ENCODE measurements around the gene TNFRSF25. TPM values are rescaled to one million over a fixed set of nuclear protein-coding genes. Genes with fewer than 3 reads are reported as not detected.

Gene TNFRSF25
- total RNA-seq, 1 donor from 2014 or later, result 10.0 TPM

DNA sequence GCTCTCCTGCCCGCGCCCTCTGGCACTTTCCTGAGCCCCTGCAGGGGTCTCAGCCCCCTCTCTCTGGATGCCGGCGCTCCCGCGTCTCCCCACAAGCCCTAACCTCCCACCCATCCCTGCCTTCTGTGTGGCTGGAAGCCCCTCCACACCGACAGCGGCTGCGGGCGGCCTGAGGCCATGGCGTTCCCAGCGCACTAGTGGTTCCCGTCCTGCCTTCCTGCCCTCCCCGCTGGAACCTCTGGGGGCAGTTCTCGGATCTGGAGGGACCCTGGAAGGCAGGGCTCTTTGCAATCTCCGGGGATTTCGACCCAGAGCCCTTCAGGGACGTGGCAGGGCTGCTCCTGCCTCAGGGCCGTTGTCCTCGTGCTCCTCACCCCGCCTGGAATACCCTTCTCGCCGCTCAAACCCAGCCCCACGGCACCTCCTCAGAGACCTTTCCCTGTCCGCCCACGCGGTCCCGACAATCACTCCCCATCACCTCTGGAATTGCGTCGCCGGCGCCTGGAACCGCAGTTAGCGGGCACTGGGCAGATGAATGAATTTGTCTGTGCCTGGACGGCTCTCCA is 41.9 kb downstream of the TNFRSF25 start:
- Histone ChIP-seq H3K4me1 (peaks cover 33% of the 10 kb centered on the region), H3K27ac (no peak overlapping the region), H3K4me3 (no peak overlapping the region), H3K27me3 (peaks cover 89% of the 10 kb centered on the region), H3K9me3 (no peaks in the 10 kb centered on the region), H3K36me3 (no peaks in the 10 kb centered on the region)
- ATAC-seq, result no peak
- intact Hi-C loops (cut with DNase I), result no loop called here
- DNase-seq, result no peak
- TF ChIP-seq, protein P1, sequence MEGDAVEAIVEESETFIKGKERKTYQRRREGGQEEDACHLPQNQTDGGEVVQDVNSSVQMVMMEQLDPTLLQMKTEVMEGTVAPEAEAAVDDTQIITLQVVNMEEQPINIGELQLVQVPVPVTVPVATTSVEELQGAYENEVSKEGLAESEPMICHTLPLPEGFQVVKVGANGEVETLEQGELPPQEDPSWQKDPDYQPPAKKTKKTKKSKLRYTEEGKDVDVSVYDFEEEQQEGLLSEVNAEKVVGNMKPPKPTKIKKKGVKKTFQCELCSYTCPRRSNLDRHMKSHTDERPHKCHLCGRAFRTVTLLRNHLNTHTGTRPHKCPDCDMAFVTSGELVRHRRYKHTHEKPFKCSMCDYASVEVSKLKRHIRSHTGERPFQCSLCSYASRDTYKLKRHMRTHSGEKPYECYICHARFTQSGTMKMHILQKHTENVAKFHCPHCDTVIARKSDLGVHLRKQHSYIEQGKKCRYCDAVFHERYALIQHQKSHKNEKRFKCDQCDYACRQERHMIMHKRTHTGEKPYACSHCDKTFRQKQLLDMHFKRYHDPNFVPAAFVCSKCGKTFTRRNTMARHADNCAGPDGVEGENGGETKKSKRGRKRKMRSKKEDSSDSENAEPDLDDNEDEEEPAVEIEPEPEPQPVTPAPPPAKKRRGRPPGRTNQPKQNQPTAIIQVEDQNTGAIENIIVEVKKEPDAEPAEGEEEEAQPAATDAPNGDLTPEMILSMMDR (IDR thresholded peaks at IDR 0.05), result no peak

DNA sequence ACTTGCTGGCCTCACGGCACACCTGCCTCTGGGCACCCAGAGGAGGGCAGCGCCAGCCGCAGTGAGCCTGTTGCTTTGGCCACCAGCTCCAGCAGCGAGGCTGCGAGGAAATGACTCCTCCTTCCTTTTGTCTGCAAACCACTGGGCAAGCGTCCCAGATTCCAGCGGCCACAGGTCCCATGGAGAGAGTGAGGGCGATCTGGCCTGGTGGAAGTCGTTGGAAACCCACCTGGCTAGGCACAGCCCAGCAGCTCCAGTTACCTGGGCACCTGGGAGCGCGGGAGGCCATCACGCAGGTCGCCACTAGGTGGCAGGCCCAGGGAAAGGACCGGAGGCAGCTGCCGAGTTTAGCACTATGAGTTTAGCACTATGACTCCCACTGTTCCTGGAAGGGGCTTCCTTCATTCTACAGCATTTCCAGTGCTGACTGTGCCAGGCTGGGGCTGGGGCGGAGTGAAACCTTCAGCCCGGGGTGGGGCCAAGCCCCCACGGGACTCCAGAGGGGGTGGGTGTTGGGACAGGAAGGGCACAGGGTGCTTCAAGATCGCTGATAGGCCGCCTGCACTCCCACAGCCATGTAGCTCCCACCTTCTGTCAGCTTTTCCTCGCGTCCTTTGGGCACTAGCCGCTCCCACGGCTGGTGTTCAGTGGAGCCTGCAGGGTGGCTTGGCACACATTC is 42.5 kb downstream of the TNFRSF25 start:
- H3K36me3 ChIP-seq, result no peaks in the 10 kb centered on the region
- H3K27me3 ChIP-seq, result peaks cover 93% of the 10 kb centered on the region
- peaks cover 34% of the 10 kb centered on the region for H3K4me1 ChIP-seq
- TF ChIP-seq, protein P1 (IDR thresholded peaks at IDR 0.05), result peak; percentile 73
- H3K9me3 ChIP-seq, result no peaks in the 10 kb centered on the region
- intact Hi-C loops (cut with DNase I), result no loop called here
- ATAC-seq (peak; percentile 69), DNase-seq (peak; percentile 84)
- no peak overlapping the region for H3K27ac ChIP-seq
- no peak overlapping the region for H3K4me3 ChIP-seq

DNA sequence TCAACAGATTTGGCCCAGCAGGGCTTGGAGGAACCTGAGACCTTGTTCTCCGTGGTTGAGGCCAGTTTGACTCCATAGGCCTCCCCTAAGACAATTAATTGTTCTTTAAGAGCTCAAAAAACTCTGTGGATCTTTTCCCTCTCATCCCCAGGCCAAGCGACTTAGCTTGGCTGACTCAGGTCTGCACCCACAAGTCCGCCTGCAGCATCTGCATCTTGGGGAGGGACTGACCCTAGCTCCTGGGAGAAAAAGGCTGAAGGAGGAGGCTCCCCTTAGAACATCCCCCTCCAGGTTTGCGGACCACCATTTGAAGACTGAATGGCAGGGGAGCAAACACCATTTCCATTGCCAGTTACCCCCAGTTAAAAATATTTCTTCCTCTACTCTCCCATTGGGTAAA is 44.7 kb downstream of the TNFRSF25 start:
- ATAC-seq, result no peak
- Histone ChIP-seq H3K36me3 (no peaks in the 10 kb centered on the region), H3K9me3 (no peaks in the 10 kb centered on the region), H3K4me3 (no peak overlapping the region), H3K27ac (no peak overlapping the region), H3K4me1 (peaks cover 34% of the 10 kb centered on the region), H3K27me3 (peaks cover 93% of the 10 kb centered on the region)
- TF ChIP-seq, protein P1 (IDR thresholded peaks at IDR 0.05), result no peak
- intact Hi-C loops (cut with DNase I), result no loop called here
- no peak for DNase-seq

DNA sequence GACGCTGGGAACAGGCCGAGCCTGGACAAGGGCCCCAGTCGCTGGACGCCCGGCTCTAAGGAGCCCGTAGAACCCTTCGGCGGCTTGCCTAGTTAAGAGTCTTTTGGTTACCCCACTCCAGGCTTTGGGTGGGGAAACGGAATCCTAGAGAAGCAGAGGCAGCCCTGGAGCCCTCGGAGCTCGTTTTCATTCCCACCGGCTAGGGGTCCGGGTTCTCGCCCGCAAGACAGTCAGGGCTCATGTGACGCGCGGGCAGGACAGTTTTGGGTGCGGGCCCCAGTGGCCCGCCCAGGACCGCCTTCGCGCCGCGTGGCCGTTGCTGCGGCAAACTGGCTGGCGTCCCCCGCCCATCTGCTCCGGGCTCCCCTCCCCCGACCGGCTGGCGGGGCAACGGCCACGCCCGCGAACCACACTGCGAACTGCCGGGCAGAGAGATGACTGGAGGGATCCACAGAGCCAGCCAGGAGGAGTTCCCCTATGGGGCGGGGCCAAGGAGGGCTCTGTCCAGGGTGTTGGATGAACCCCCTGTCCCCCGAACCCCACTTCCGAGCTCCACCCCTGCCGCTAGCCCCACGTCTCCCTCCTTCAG is 45.4 kb downstream of the TNFRSF25 start:
- Histone ChIP-seq H3K9me3 (no peaks in the 10 kb centered on the region), H3K4me3 (peak overlapping the region; percentile 40), H3K27me3 (peaks cover 93% of the 10 kb centered on the region), H3K36me3 (no peaks in the 10 kb centered on the region), H3K4me1 (peaks cover 34% of the 10 kb centered on the region), H3K27ac (no peak overlapping the region)
- intact Hi-C loops (cut with DNase I), result no loop called here
- no peak for ATAC-seq
- no peak for DNase-seq
- TF ChIP-seq, protein P1 (IDR thresholded peaks at IDR 0.05), result no peak

DNA sequence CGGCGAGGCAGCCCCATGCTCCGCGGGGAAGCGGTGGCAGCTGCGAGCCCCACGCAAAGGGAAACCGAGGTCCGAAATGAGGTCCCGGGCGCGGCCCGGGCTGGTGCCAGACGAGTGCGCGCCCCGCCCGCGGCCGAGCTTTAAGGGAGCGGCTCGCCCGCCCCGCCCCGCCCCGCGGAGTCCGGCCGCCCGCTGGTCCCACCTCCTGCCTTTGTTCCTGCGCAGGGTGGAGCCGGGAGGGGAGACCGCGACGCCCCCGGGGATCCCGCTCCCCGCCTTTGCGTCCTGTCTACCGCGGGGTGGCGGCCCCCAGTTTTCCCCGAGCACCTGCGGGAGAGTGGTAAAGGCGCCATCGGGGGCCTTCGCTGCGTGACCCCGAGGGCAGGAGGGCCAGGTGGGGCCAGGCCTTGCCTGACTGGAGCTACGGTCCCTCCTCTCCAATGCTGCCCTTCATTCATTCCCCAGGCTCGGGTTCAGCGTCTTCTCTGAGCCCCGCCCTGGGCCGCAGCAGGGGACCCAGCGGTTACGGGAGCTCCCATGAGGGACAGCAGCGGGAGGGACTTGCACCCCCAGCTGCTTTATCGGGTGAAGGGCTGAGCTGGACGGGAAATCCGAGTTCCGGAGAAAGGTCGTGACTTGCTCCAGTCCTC is 46.0 kb downstream of the TNFRSF25 start, which contains the start of gene HES2:
Gene HES2 (minus strand): TSS at position 116 of the 650 bp plus-strand sequence. CDS start 99 bp downstream, at position 17.
- peaks cover 93% of the 10 kb centered on the region for H3K27me3 ChIP-seq
- intact Hi-C loops (cut with DNase I), result no loop called here
- ATAC-seq (peak; percentile 61), DNase-seq (no peak)
- H3K4me3 ChIP-seq, result peak within 1 kb of the TSS; percentile 40
- TF ChIP-seq, protein P1 (IDR thresholded peaks at IDR 0.05), result no peak
- no peaks in the 10 kb centered on the region for H3K36me3 ChIP-seq
- H3K4me1 ChIP-seq, result peaks cover 31% of the 10 kb centered on the region
- no peak within 1 kb of the TSS for H3K27ac ChIP-seq
- no peaks in the 10 kb centered on the region for H3K9me3 ChIP-seq

Measured in upper lobe of right lung (tissue), 1 donor.